IMR-90 (cell line): ENCODE measurements around the gene ISG20. TPM values are rescaled to one million over a fixed set of nuclear protein-coding genes. Genes with fewer than 3 reads are reported as not detected.

Experiments used
- ATAC-seq: fragments of 200-7000 bp; cut with Tn5 transposase; 2 replicates; pipeline ENCODE4 v1.9.1; 2020; ENCODE audit warnings: low read depth, mild to moderate bottlenecking, moderate library complexity
- BruUV-seq: library from RNA; stranded (reverse); fragments of 400-500 nt; replicated peaks from 2 replicates; lab custom pipeline; 2021; lab: Mats Ljungman, UMichigan
- CTCF ChIA-PET: fragments of 300-600 bp; formaldehyde crosslinking; extraction: SDS; loops from one replicate; lab custom pipeline; 2021; ENCODE audit warnings: antibody characterized with exemption; lab: Yijun Ruan, JAX
- POLR2A ChIA-PET: fragments of 300-600 bp; sonication (Branson Sonifier 250); formaldehyde crosslinking; loops from one replicate; lab custom pipeline; 2022; ENCODE audit warnings: antibody characterized with exemption; ENCODE audit not compliant: unreplicated experiment; lab: Charles Lee
- DNase-seq: peaks from one replicate; pipeline ENCODE4 v3.0.0; 2013
- H2AFZ ChIP-seq: replicated peaks from 2 replicates; pipeline ENCODE3; 2013; ENCODE audit warnings: low read length, mild to moderate bottlenecking; ENCODE audit not compliant: poor library complexity
- H2AK5ac ChIP-seq: 2 replicates; pipeline ENCODE4 v1.6.1; 2013; ENCODE audit warnings: low read depth, low read length, inconsistent platforms
- H2AK9ac ChIP-seq: replicated peaks from 2 replicates; pipeline ENCODE3; 2013; ENCODE audit warnings: mild to moderate bottlenecking, low read depth, low read length, moderate library complexity; ENCODE audit not compliant: poor library complexity
- H2BK120ac ChIP-seq: 2 replicates; pipeline ENCODE4 v1.6.1; 2013; ENCODE audit warnings: low read depth, low read length, inconsistent platforms
- H2BK15ac ChIP-seq: 3 replicates; pipeline ENCODE4 v1.6.1; 2013; ENCODE audit warnings: low read depth, low read length, inconsistent platforms
- H2BK20ac ChIP-seq: 2 replicates; pipeline ENCODE4 v1.6.1; 2013; ENCODE audit warnings: low read depth, mild to moderate bottlenecking, inconsistent platforms, low read length, moderate library complexity
- H2BK5ac ChIP-seq: 2 replicates; pipeline ENCODE4 v1.6.1; 2013; ENCODE audit warnings: mild to moderate bottlenecking, low read depth, low read length, inconsistent platforms; ENCODE audit not compliant: poor library complexity, severe bottlenecking
- H3K14ac ChIP-seq: replicated peaks from 2 replicates; pipeline ENCODE4 v1.6.1; 2013; ENCODE audit warnings: low read depth, low read length, inconsistent platforms
- H3K18ac ChIP-seq: 2 replicates; pipeline ENCODE4 v1.6.1; 2013; ENCODE audit warnings: low read depth, low read length, control low read depth
- H3K23ac ChIP-seq: 2 replicates; pipeline ENCODE4 v1.6.1; 2013; ENCODE audit warnings: low read depth, low read length, inconsistent platforms
- H3K27ac ChIP-seq: 2 replicates; pipeline ENCODE4 v1.5.1; 2013; ENCODE audit warnings: mild to moderate bottlenecking, control low read depth, low read length; ENCODE audit not compliant: insufficient read depth
- H3K27me3 ChIP-seq: 2 replicates; pipeline ENCODE4 v1.6.1; 2013; ENCODE audit warnings: low read length; ENCODE audit not compliant: control insufficient read depth, insufficient read depth
- H3K36me3 ChIP-seq: 2 replicates; pipeline ENCODE4 v1.6.1; 2013; ENCODE audit warnings: low read length, mixed read lengths; ENCODE audit not compliant: control insufficient read depth, insufficient read depth
- H3K4ac ChIP-seq: 2 replicates; pipeline ENCODE4 v1.6.1; 2013; ENCODE audit warnings: low read depth, low read length, inconsistent platforms
- H3K4me1 ChIP-seq: 2 replicates; pipeline ENCODE4 v1.6.1; 2013; ENCODE audit warnings: low read length, mixed read lengths; ENCODE audit not compliant: control insufficient read depth, insufficient read depth
- H3K4me2 ChIP-seq: 2 replicates; pipeline ENCODE4 v1.6.1; 2013; ENCODE audit warnings: low read depth, mild to moderate bottlenecking, control low read depth, low read length, moderate library complexity
- H3K4me3 ChIP-seq: 2 replicates; pipeline ENCODE4 v1.5.1; 2013; ENCODE audit warnings: low read depth, mild to moderate bottlenecking, control low read depth, low read length, moderate library complexity; ENCODE audit not compliant: insufficient read depth
- H3K56ac ChIP-seq: 2 replicates; pipeline ENCODE4 v1.6.1; 2013; ENCODE audit warnings: low read length, inconsistent platforms; ENCODE audit not compliant: insufficient read depth; ENCODE audit errors: extremely low read depth
- H3K79me1 ChIP-seq, 2 experiments: 2 replicates each; pipeline ENCODE4 v1.6.1; 2013; ENCODE audit warnings: low read length in 2 of 2, inconsistent platforms in 1 of 2, low read depth in 1 of 2
- H3K9ac ChIP-seq: 2 replicates; pipeline ENCODE4 v1.6.1; 2013; ENCODE audit warnings: low read depth, low read length, control low read depth
- H3K9me1 ChIP-seq: 2 replicates; pipeline ENCODE4 v1.6.1; 2013; ENCODE audit warnings: low read length, inconsistent platforms; ENCODE audit not compliant: insufficient read depth
- H3K9me3 ChIP-seq: 2 replicates; pipeline ENCODE4 v1.6.1; 2013; ENCODE audit warnings: low read length; ENCODE audit not compliant: control insufficient read depth, insufficient read depth
- H4K20me1 ChIP-seq: 2 replicates; pipeline ENCODE4 v1.6.1; 2013; ENCODE audit warnings: low read length, inconsistent platforms; ENCODE audit not compliant: insufficient read depth
- H4K5ac ChIP-seq: 2 replicates; pipeline ENCODE4 v1.6.1; 2013; ENCODE audit warnings: mild to moderate bottlenecking, low read depth, low read length, control low read depth
- H4K8ac ChIP-seq, 2 experiments: 2 replicates each; pipeline ENCODE4 v1.6.1; 2013; ENCODE audit warnings: low read depth in 2 of 2, low read length in 2 of 2, control low read depth in 1 of 2, inconsistent platforms in 1 of 2
- H4K91ac ChIP-seq: 2 replicates; pipeline ENCODE4 v1.6.1; 2013; ENCODE audit warnings: low read depth, low read length, inconsistent platforms; ENCODE audit not compliant: insufficient read depth
- BHLHE40 ChIP-seq: fragments of 150-350 bp; IDR thresholded peaks from 2 replicates; pipeline ENCODE4 v1.6.1; 2016; ENCODE audit warnings: mild to moderate bottlenecking, low read depth, low read length
- CEBPB ChIP-seq: IDR thresholded peaks from 2 replicates; pipeline ENCODE4 v1.6.1; 2012; ENCODE audit warnings: low read depth, low read length, improper control_type of control experiment
- CHD1 ChIP-seq: IDR thresholded peaks from 2 replicates; pipeline ENCODE4 v1.6.1; 2012; ENCODE audit warnings: low read depth, low read length, improper control_type of control experiment
- CTCF ChIP-seq: conservative IDR thresholded peaks from 2 replicates; pipeline ENCODE4 v1.5.1; 2012; ENCODE audit warnings: mild to moderate bottlenecking, low read depth, low read length, improper control_type of control experiment
- ELK1 ChIP-seq: fragments of 150-350 bp; IDR thresholded peaks from 2 replicates; pipeline ENCODE4 v1.6.1; 2016; ENCODE audit warnings: low read depth, mild to moderate bottlenecking, low read length, moderate library complexity, borderline replicate concordance
- FOS ChIP-seq: fragments of 150-350 bp; IDR thresholded peaks from 2 replicates; pipeline ENCODE4 v1.6.1; 2016; ENCODE audit warnings: low read depth, low read length
- MAFK ChIP-seq: IDR thresholded peaks from 2 replicates; pipeline ENCODE4 v1.6.1; 2012; ENCODE audit warnings: low read depth, low read length, improper control_type of control experiment
- MAZ ChIP-seq: IDR thresholded peaks from 2 replicates; pipeline ENCODE4 v1.6.1; 2012; ENCODE audit warnings: low read depth, mild to moderate bottlenecking, low read length, improper control_type of control experiment, moderate library complexity, borderline replicate concordance
- MXI1 ChIP-seq: IDR thresholded peaks from 2 replicates; pipeline ENCODE4 v1.6.1; 2012; ENCODE audit warnings: low read depth, mild to moderate bottlenecking, low read length, moderate library complexity, borderline replicate concordance
- NFE2L2 ChIP-seq: fragments of 150-350 bp; IDR thresholded peaks from 2 replicates; pipeline ENCODE4 v1.6.1; 2016; ENCODE audit warnings: low read depth, mild to moderate bottlenecking, low read length
- POLR2A ChIP-seq: IDR thresholded peaks from 2 replicates; pipeline ENCODE4 v1.6.1; 2012; ENCODE audit warnings: mild to moderate bottlenecking, low read depth, low read length
- RAD21 ChIP-seq: IDR thresholded peaks from 2 replicates; pipeline ENCODE4 v1.6.1; 2012; ENCODE audit warnings: low read length, improper control_type of control experiment
- RCOR1 ChIP-seq: IDR thresholded peaks from 2 replicates; pipeline ENCODE4 v1.6.1; 2012; ENCODE audit warnings: mild to moderate bottlenecking, low read length, improper control_type of control experiment; ENCODE audit not compliant: insufficient replicate concordance
- RFX5 ChIP-seq: IDR thresholded peaks from 2 replicates; pipeline ENCODE4 v1.8.0; 2012; ENCODE audit warnings: low read depth, mild to moderate bottlenecking, low read length, moderate library complexity
- SMC3 ChIP-seq: fragments of 150-350 bp; IDR thresholded peaks from 2 replicates; pipeline ENCODE4 v1.6.1; 2016; ENCODE audit warnings: low read depth, mild to moderate bottlenecking, antibody characterized with exemption, low read length, moderate library complexity
- USF2 ChIP-seq: fragments of 150-350 bp; IDR thresholded peaks from 2 replicates; pipeline ENCODE4 v1.6.1; 2017; ENCODE audit warnings: mild to moderate bottlenecking, antibody characterized with exemption, low read length, low read depth
- WGBS, 2 experiments: methylation state at CpG; one replicate each; pipeline versions ENCODE4 v1.1.5 to v1.1.7; 2013; ENCODE audit warnings: missing lambda C conversion rate in 2 of 2; ENCODE audit not compliant: insufficient read length in 1 of 2; ENCODE audit errors: extremely low coverage in 2 of 2; 5-methylcytosine and 5-hydroxymethylcytosine counted together
- dilution Hi-C: fragments of 300-500 bp; cut with HindIII; formaldehyde crosslinking; loops from one replicate; pipeline ENCODE4 v1.14.3; 2018; ENCODE audit warnings: low sequenced_read_pairs; ENCODE audit not compliant: unreplicated experiment
- in situ Hi-C: fragments of 300-500 bp; cut with MboI; formaldehyde crosslinking; loops from 3 replicates; pipeline ENCODE4 v1.14.3; 2019; ENCODE audit warnings: low sequenced_read_pairs, inconsistent platforms, mixed read lengths
- intact Hi-C: fragments of 100-400 bp; cut with micrococcal nuclease; formaldehyde crosslinking; loops from 2 replicates; pipeline ENCODE4 v1.10.0; 2022
- polyA plus RNA-seq, 3 experiments: library from polyadenylated mRNA; depleted of rRNA; stranded (reverse); fragments of >200 nt; gene quantifications; 2 replicates each; pipeline ENCODE4 v1.2.3, GENCODE V29; 2012; ENCODE audit warnings: low replicate concordance in 1 of 3
- total RNA-seq: library from RNA; depleted of rRNA; stranded (reverse); fragments of >200 nt; gene quantifications from 2 replicates; pipeline ENCODE4 v1.2.3, GENCODE V29; 2012

The ISG20 gene
- total and polyA plus RNA-seq, 2 of the 4 experiments (the other 2 are of a cell fraction), result 0.72 to 1.2 TPM

- no peaks in the 10 kb centered on the region for H3K79me1 ChIP-seq
- no peak overlapping the region for H3K9ac ChIP-seq
- no peaks in the 10 kb centered on the region for H3K9me3 ChIP-seq
- H3K27ac ChIP-seq, result no peak overlapping the region
- no peaks in the 10 kb centered on the region for H4K20me1 ChIP-seq
- WGBS, 2 experiments, result 89% methylated on average over 5 of the region's 9 CpGs; no CpG with 5 or more reads in 1 of the 2 experiments
- intact Hi-C loops, result no loop called here
- no peak overlapping the region for H3K4ac ChIP-seq
- H3K4me2 ChIP-seq, result no peak overlapping the region
- no peak overlapping the region for H3K14ac ChIP-seq
- in situ Hi-C loops, result no loop called here
- H3K9me1 ChIP-seq, result peaks cover 8% of the 10 kb centered on the region
- no peak overlapping the region for H4K8ac ChIP-seq
- H3K56ac ChIP-seq, result no peak overlapping the region
- H2AK5ac ChIP-seq, result no peak overlapping the region
- no peak overlapping the region for H4K91ac ChIP-seq
- H2AK9ac ChIP-seq, result no peak overlapping the region
- ATAC-seq (no peak), DNase-seq (no peak)
- no peak overlapping the region for H2AFZ ChIP-seq
- no peak overlapping the region for H2BK20ac ChIP-seq
- H3K36me3 ChIP-seq, result no peaks in the 10 kb centered on the region
- no peaks in the 10 kb centered on the region for H3K27me3 ChIP-seq
- no TSS peak for BruUV-seq
- H2BK120ac ChIP-seq, result no peak overlapping the region
- CTCF ChIA-PET, result no interaction called here
- POLR2A ChIA-PET, result no interaction called here
- no peak overlapping the region for H3K4me3 ChIP-seq
- H3K4me1 ChIP-seq, result peaks cover 17% of the 10 kb centered on the region
- H2BK15ac ChIP-seq, result no peak overlapping the region
- no peak overlapping the region for H4K5ac ChIP-seq
- TF ChIP-seq POLR2A (no peak), SMC3 (no peak), CTCF (no peak), NFE2L2 (no peak), CHD1 (no peak), ELK1 (no peak), MXI1 (no peak), RAD21 (no peak), RCOR1 (no peak), MAZ (no peak), MAFK (no peak), BHLHE40 (no peak), CEBPB (no peak), FOS (no peak), USF2 (no peak), RFX5 (no peak)
- dilution Hi-C loops, result no loop called here
- H2BK5ac ChIP-seq, result no peak overlapping the region
- no peak overlapping the region for H3K18ac ChIP-seq
- no peak overlapping the region for H3K23ac ChIP-seq
Observed at GRCh38 chr15:88644741-88645140, 5.9 kb downstream of the ISG20 start.
